Choroid plexus epithelial cell (primary cell): ENCODE data around the gene DAB1.

ENCODE experiments used
- DNase-seq: peaks from one replicate; pipeline ENCODE4 v3.0.0-alpha.2; 2010; ENCODE audit warnings: low read depth
- H3K4me3 ChIP-seq: 2 replicates; pipeline ENCODE4 v1.5.1; 2011; ENCODE audit warnings: low read depth, mild to moderate bottlenecking, control low read depth, low read length, moderate library complexity
- TF ChIP-seq, protein P1 (sequence below): conservative IDR thresholded peaks from 2 replicates; pipeline ENCODE4 v1.5.1; 2011; ENCODE audit warnings: low read depth, mild to moderate bottlenecking, control low read depth, inconsistent platforms, low read length, moderate library complexity

DAB1 gene

DNA sequence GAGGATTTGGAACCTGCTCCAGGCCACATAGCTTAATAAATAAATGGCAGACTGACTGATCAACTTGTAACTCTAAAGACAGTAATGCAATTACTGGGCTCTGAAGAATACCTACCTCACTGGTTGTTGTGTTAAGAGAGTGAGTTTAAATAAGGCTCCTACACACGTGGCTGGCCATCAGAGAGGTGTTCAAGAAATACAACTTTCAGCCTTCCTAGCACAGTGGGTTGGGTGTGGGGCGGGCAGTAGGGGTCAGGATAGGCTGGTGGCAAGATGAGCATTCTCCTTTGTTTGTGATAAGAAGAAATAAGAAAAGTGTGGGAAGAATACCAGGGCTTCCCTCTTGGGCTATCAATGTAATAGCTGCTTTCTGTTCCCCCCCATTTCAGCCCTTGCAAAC, 151.3 kb downstream of the DAB1 start:
- DNase-seq, result no peak
- TF ChIP-seq, protein P1, sequence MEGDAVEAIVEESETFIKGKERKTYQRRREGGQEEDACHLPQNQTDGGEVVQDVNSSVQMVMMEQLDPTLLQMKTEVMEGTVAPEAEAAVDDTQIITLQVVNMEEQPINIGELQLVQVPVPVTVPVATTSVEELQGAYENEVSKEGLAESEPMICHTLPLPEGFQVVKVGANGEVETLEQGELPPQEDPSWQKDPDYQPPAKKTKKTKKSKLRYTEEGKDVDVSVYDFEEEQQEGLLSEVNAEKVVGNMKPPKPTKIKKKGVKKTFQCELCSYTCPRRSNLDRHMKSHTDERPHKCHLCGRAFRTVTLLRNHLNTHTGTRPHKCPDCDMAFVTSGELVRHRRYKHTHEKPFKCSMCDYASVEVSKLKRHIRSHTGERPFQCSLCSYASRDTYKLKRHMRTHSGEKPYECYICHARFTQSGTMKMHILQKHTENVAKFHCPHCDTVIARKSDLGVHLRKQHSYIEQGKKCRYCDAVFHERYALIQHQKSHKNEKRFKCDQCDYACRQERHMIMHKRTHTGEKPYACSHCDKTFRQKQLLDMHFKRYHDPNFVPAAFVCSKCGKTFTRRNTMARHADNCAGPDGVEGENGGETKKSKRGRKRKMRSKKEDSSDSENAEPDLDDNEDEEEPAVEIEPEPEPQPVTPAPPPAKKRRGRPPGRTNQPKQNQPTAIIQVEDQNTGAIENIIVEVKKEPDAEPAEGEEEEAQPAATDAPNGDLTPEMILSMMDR, result no peak
- H3K4me3 ChIP-seq, result no peak overlapping the region

GRCh38 chr1:57272150-57272549, 151.7 kb downstream of the DAB1 start:
- no peak for DNase-seq
- TF ChIP-seq, protein P1, result no peak
- H3K4me3 ChIP-seq, result no peak overlapping the region

GRCh38 chr1:57270927-57271698, 152.7 kb downstream of the DAB1 start:
- TF ChIP-seq, protein P1, result no peak
- DNase-seq, result no peak
- no peak overlapping the region for H3K4me3 ChIP-seq

DNA sequence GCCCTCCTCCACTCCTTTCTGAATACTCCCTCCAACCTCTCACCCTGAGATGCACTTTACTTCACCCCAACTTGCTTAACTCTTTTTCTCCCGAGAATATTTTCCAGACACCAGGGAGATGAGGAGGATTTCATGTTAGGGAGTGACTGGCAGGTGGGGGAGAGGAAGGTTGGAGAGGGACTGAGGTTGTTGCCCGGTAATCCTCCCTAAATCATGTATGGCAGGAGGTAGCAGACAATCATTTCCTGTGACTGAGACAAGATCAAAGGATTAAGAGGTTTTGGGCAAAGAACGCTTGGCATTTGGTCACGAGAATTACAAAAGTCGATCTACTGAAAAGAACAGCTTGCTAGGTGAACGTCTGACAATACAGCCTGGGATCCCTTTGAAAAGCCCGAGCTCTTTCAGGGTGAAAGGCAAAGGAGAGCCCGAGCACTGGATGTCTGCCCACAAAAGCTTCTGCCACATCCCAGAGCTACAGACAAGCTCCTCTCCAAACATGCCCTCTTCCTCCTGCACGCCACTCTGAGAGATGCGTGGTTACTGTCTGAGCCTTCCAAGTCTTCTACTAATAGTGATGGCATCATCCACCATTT, 154.1 kb downstream of the DAB1 start:
- no peak overlapping the region for H3K4me3 ChIP-seq
- no peak for DNase-seq
- TF ChIP-seq, protein P1, result no peak

- DNase-seq, result no peak
- TF ChIP-seq, protein P1, result no peak
- H3K4me3 ChIP-seq, result no peak overlapping the region
Measured at GRCh38 chr1:57265104-57265503, 158.8 kb downstream of the DAB1 start.

GRCh38 chr1:57262472-57262871, 161.4 kb downstream of the DAB1 start:
- TF ChIP-seq, protein P1, result no peak
- no peak for DNase-seq
- no peak overlapping the region for H3K4me3 ChIP-seq
